CD14-positive monocyte (primary cell): Measurements from ENCODE around the gene CIITA. TPM values are rescaled to one million over a fixed set of nuclear protein-coding genes. Genes with fewer than 3 reads are reported as not detected.

Experiments
- DNase-seq, 3 donors: peaks; one replicate each; pipeline ENCODE4 v3.0.0-alpha.2; 2011 to 2022
- H2AFZ ChIP-seq: 2 replicates; pipeline ENCODE4 v1.6.0; 2012; ENCODE audit warnings: mild to moderate bottlenecking, low read depth, low read length, inconsistent platforms; ENCODE audit not compliant: insufficient read depth, poor library complexity, severe bottlenecking
- H3K27ac ChIP-seq, 2 donors: 1 replicate in 1 of 2; 2 replicates in 1 of 2; pipeline ENCODE4 v1.5.1; 2012 to 2013; ENCODE audit warnings: low read length in 2 of 2, control low read depth in 1 of 2, inconsistent platforms in 1 of 2, low read depth in 1 of 2, mild to moderate bottlenecking in 1 of 2
- H3K27me3 ChIP-seq, 2 donors: one replicate each; pipeline versions ENCODE4 v1.6.0 to v1.6.1; 2011 to 2013; ENCODE audit warnings: low read length in 2 of 2; ENCODE audit not compliant: control insufficient read depth in 2 of 2, insufficient read depth in 2 of 2
- H3K36me3 ChIP-seq, 2 donors: replicated peaks in 1 of 2; 1 replicate in 1 of 2; 2 replicates in 1 of 2; pipeline versions ENCODE4 v1.5.1 to v1.6.1; 2012 to 2013; ENCODE audit warnings: low read length in 2 of 2, control low read depth in 1 of 2, inconsistent platforms in 1 of 2, mild to moderate bottlenecking in 1 of 2; ENCODE audit not compliant: insufficient read depth in 2 of 2, control insufficient read depth in 1 of 2
- H3K4me1 ChIP-seq, 2 donors: 1 replicate in 1 of 2; 2 replicates in 1 of 2; pipeline versions ENCODE4 v1.5.1 to v1.6.1; 2012 to 2013; ENCODE audit warnings: low read length in 2 of 2, control low read depth in 1 of 2, inconsistent platforms in 1 of 2, mild to moderate bottlenecking in 1 of 2, moderate library complexity in 1 of 2; ENCODE audit not compliant: insufficient read depth in 2 of 2, control insufficient read depth in 1 of 2
- H3K4me2 ChIP-seq: replicated peaks from 2 replicates; pipeline ENCODE3; 2012; ENCODE audit warnings: low read length, moderate library complexity, mild to moderate bottlenecking; ENCODE audit not compliant: poor library complexity, severe bottlenecking; ENCODE audit errors: extremely low read depth
- H3K4me3 ChIP-seq, 3 experiments: fragments of 200-600 bp in 1 of 3; sonication (generic) in 1 of 3; replicated peaks in 1 of 3; 1 replicate in 2 of 3; 2 replicates in 1 of 3; pipeline ENCODE4 v1.5.1; 2011 to 2013; ENCODE audit warnings: low read length in 3 of 3, mild to moderate bottlenecking in 3 of 3, control low read depth in 2 of 3, low read depth in 2 of 3, inconsistent platforms in 1 of 3, moderate library complexity in 1 of 3
- H3K79me2 ChIP-seq: 2 replicates; pipeline ENCODE4 v1.6.0; 2012; ENCODE audit warnings: mild to moderate bottlenecking, control low read depth, inconsistent platforms, low read length, moderate library complexity; ENCODE audit not compliant: insufficient read depth
- H3K9ac ChIP-seq: 2 replicates; pipeline ENCODE4 v1.6.0; 2017; ENCODE audit warnings: low read length, mild to moderate bottlenecking; ENCODE audit not compliant: insufficient read depth, poor library complexity, severe bottlenecking
- H3K9me3 ChIP-seq, 2 donors: replicated peaks in 1 of 2; 1 replicate in 1 of 2; 2 replicates in 1 of 2; pipeline versions ENCODE4 v1.5.1 to v1.6.1; 2012 to 2013; ENCODE audit warnings: low read length in 2 of 2, control low read depth in 1 of 2; ENCODE audit not compliant: control insufficient read depth in 1 of 2, insufficient read depth in 1 of 2
- H4K20me1 ChIP-seq: 2 replicates; pipeline ENCODE4 v1.6.0; 2012; ENCODE audit warnings: mild to moderate bottlenecking, low read length, control low read depth, moderate library complexity; ENCODE audit not compliant: insufficient read depth
- H3K27ac Mint-ChIP-seq, 7 donors: one replicate each; pipeline ENCODE4 v1.8.0; 2020; ENCODE audit warnings: mild to moderate bottlenecking in 7 of 7, mixed read lengths in 7 of 7, moderate library complexity in 6 of 7, inconsistent platforms in 2 of 7
- H3K27me3 Mint-ChIP-seq, 3 donors: one replicate each; pipeline ENCODE4 v1.8.0; 2021 to 2022; ENCODE audit warnings: low read depth in 3 of 3, mild to moderate bottlenecking in 3 of 3, mixed read lengths in 3 of 3, moderate library complexity in 3 of 3, inconsistent platforms in 1 of 3
- H3K36me3 Mint-ChIP-seq, 2 donors: one replicate each; pipeline ENCODE4 v1.8.0; 2020; ENCODE audit warnings: mixed read lengths in 2 of 2, inconsistent platforms in 1 of 2, mild to moderate bottlenecking in 1 of 2
- H3K4me1 Mint-ChIP-seq: one replicate; pipeline ENCODE4 v1.8.0; 2020; ENCODE audit warnings: mild to moderate bottlenecking, mixed read lengths
- H3K4me3 Mint-ChIP-seq, 2 donors: one replicate each; pipeline ENCODE4 v1.8.0; 2020; ENCODE audit warnings: mild to moderate bottlenecking in 2 of 2, mixed read lengths in 2 of 2, moderate library complexity in 1 of 2
- H3K9me3 Mint-ChIP-seq, 7 donors: one replicate each; pipeline ENCODE4 v1.8.0; 2020 to 2022; ENCODE audit warnings: mixed read lengths in 7 of 7, mild to moderate bottlenecking in 6 of 7, moderate library complexity in 6 of 7, inconsistent platforms in 2 of 7
- WGBS: methylation state at CpG from one replicate; pipeline ENCODE4 v1.1.5; 2013; ENCODE audit warnings: missing lambda C conversion rate; ENCODE audit not compliant: insufficient coverage; 5-methylcytosine and 5-hydroxymethylcytosine counted together
- intact Hi-C, 2 donors: fragments of 100-400 bp; cut with micrococcal nuclease; formaldehyde crosslinking; loops; one replicate each; pipeline versions ENCODE4 v1.15.0 to v1.15.1; 2023
- polyA plus RNA-seq, 3 donors: library from polyadenylated mRNA; depleted of rRNA in 1 of 3; unstranded in 2 of 3; stranded (reverse) in 1 of 3; fragments of 300-500 nt in 2 of 3; fragments of >200 nt in 1 of 3; fragmentation: Illumina TruSeq in 2 of 3; gene quantifications; 1 replicate in 2 of 3; 2 replicates in 1 of 3; pipeline ENCODE4 v1.2.3, GENCODE V29; 2012 to 2021
- TF ChIP-seq, protein P1 (sequence below): fragments of 200-600 bp; IDR thresholded peaks from one replicate; pipeline ENCODE4 v1.8.0; 2022; ENCODE audit warnings: antibody characterized with exemption, mild to moderate bottlenecking

CIITA gene
- polyA plus RNA-seq, 3 donors = 15.6 to 178 (median 22.1) TPM

DNA sequence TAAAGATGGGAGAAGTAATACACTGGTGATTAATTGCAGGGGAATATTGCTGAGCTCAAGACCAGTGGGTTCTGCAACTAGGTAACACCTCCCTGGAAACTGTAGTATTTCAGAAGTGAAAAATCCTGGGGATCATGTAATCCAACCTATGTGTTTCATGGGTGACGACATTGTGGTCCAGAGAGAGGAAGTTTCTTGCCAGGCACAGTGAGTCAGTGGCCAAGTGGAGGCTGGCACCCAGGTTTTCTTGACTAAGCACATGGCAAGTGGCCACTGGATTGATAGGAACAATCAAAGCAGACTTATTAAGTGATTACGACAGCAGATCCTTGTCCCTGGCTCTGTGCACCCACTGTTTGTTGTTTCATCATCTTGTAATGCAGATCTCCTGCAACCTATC is 14.6 kb upstream of the CIITA start:
- no peak overlapping the region for H3K4me3 Mint-ChIP-seq
- H3K4me2 ChIP-seq = no peak overlapping the region
- peaks cover 49% of the 10 kb centered on the region for H3K4me1 Mint-ChIP-seq
- no peaks in the 10 kb centered on the region for H3K79me2 ChIP-seq
- H3K27me3 Mint-ChIP-seq = peaks cover 0 to 2% (median 2%) of the 10 kb centered on the region in 3 donors
- peaks cover 0 to 4% of the 10 kb centered on the region in 2 donors for H3K36me3 Mint-ChIP-seq
- peak overlapping the region; percentile 10 to 83 (median 76) for H3K27ac Mint-ChIP-seq
- TF ChIP-seq, protein P1, sequence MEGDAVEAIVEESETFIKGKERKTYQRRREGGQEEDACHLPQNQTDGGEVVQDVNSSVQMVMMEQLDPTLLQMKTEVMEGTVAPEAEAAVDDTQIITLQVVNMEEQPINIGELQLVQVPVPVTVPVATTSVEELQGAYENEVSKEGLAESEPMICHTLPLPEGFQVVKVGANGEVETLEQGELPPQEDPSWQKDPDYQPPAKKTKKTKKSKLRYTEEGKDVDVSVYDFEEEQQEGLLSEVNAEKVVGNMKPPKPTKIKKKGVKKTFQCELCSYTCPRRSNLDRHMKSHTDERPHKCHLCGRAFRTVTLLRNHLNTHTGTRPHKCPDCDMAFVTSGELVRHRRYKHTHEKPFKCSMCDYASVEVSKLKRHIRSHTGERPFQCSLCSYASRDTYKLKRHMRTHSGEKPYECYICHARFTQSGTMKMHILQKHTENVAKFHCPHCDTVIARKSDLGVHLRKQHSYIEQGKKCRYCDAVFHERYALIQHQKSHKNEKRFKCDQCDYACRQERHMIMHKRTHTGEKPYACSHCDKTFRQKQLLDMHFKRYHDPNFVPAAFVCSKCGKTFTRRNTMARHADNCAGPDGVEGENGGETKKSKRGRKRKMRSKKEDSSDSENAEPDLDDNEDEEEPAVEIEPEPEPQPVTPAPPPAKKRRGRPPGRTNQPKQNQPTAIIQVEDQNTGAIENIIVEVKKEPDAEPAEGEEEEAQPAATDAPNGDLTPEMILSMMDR = no peak
- no peaks in the 10 kb centered on the region for H4K20me1 ChIP-seq
- H2AFZ ChIP-seq = no peak overlapping the region
- no peaks in the 10 kb centered on the region for H3K9me3 ChIP-seq
- no peaks in the 10 kb centered on the region for H3K36me3 ChIP-seq
- H3K9ac ChIP-seq = no peak overlapping the region
- 0% methylated on average over 1 of the region's 2 CpGs for WGBS
- peaks cover 47 to 52% of the 10 kb centered on the region in 2 donors for H3K4me1 ChIP-seq
- intact Hi-C loops = loop anchor here in 1 of 2 donors (5.0 to 10.0 kb wide), 2 partner anchors 35 to 238 kb away; no protein-coding TSS in a partner anchor
- peaks cover 0 to 8% (median 0%) of the 10 kb centered on the region in 7 donors for H3K9me3 Mint-ChIP-seq
- H3K27me3 ChIP-seq = no peaks in the 10 kb centered on the region
- peak; percentile 92 to 98 (median 97) for DNase-seq
- H3K4me3 ChIP-seq = peak overlapping the region in 1 of 3 experiments; percentile 14
- no peak overlapping the region for H3K27ac ChIP-seq

DNA sequence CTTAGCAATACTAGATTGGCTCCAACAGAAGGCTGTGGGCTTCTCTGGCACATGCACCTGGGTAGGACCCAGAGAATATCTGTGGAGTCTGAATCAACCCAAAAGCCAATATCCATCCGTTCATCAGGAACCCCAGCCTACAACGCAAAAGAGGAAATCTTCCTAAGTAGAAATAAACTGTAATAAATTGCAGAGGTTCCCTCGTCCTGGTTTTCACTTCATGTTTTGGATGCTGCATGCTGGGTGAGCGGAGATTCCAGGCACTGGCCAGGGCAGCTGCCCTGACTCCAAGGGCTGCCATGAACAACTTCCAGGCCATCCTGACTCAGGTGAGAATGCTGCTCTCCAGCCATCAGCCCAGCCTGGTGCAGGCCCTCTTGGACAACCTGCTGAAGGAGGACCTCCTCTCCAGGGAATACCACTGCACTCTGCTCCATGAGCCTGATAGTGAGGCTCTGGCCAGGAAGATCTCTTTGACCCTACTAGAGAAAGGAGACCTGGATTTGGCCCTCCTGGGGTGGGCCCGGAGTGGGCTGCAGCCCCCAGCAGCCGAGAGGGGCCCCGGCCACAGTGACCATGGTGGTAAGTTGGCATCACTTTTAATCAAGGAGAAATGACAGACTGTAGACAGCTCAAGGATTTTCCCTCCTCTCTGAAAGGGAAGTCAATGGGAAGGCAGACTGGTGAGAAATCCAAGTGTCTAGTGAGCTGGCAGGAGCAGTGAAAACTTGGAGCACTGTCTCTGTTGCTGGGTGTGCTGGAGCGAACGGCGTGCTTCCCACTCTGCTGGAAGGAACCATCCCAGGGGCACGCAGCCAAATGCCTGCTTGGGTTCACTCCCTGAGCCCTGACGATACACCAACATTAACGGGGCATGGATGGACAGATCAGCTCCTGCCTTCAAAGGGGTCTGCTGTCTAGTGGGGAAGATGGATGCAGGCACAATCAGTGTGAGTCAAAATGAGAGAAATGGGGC is 10.7 kb upstream of the CIITA start:
- H3K4me1 Mint-ChIP-seq = peaks cover 78% of the 10 kb centered on the region

More for the DNA sequence above, 10.7 kb upstream of the CIITA start:
- WGBS = 73% methylated on average over 8 of the region's 13 CpGs
- Histone ChIP-seq H3K27me3 (no peaks in the 10 kb centered on the region), H3K4me3 (peak overlapping the region in 1 of 3 experiments; percentile 13), H3K4me2 (peak overlapping the region; percentile 6), H3K9ac (no peak overlapping the region), H3K4me1 (peaks cover 81 to 84% of the 10 kb centered on the region in 2 donors), H2AFZ (peak overlapping the region; percentile 1), H3K36me3 (no peaks in the 10 kb centered on the region), H4K20me1 (no peaks in the 10 kb centered on the region), H3K27ac (peak overlapping the region in 1 of 2 donors; percentile 46), H3K79me2 (no peaks in the 10 kb centered on the region), H3K9me3 (no peaks in the 10 kb centered on the region)
- intact Hi-C loops = loop anchor here in 1 of 2 donors (10.0 kb wide), 1 partner anchor 241 kb away; no protein-coding TSS in a partner anchor
- Mint-ChIP-seq H3K9me3 (no peaks in the 10 kb centered on the region), H3K27me3 (peaks cover 0 to 4% (median 2%) of the 10 kb centered on the region in 3 donors), H3K4me3 (peak overlapping the region; percentile 49 to 71), H3K27ac (peak overlapping the region in 3 of 7 donors; percentile 46 to 77 (median 60)), H3K36me3 (no peaks in the 10 kb centered on the region)
- TF ChIP-seq, protein P1 = no peak
- DNase-seq = no peak
